Middle frontal gyrus (tissue), 1 donor: ENCODE data around the gene KRT6C.
"Not testable (repeated sequence)": the region's sequence is repeated elsewhere in the genome, so short reads cannot be mapped to it uniquely, and the experiment has no call there.

Experiments
- DNase-seq: peaks from one replicate; pipeline ENCODE4 v3.0.0-alpha.2; 2015; ENCODE audit warnings: low spot score; ENCODE audit errors: extremely low spot score

The KRT6C gene

GRCh38 chr12:52473768-52474167 is at the start of gene KRT6C:
Gene KRT6C (minus strand): TSS chr12:52473805. CDS start chr12:52473737, 68 bp downstream.
- no peak for DNase-seq

DNA sequence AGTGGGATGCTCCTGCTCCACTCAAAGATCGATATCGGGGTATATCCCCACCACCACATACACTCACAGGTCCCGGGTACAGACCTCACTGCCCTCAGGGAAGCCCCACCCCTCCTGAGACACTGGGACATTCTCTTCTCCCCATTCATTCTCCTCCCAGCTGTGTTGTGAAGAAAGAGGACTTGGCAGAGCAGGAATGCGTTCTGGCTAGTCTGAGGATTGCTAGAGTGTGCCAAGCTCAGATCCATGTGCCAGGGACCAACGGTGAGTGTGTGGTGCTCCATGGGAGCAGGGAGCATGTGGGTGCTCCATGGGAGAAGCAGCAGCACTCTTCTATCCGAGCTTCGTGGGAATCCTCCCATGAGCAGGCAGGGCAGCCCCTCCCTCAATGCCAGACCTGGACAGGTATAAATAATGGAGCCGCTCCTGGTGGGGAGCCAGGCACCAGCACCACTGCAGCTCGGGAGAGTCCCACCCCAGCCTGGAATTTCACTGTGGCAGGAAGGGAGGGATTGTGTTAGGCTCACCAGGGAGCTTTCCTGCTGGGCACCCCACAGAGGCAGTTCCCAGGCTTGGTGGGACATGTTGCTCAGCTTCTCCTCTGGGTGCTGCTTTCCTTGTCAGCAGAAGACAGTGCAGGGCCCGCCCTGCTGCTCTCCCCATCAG is 48.9 kb upstream of the KRT6C start:
- no peak for DNase-seq

DNA sequence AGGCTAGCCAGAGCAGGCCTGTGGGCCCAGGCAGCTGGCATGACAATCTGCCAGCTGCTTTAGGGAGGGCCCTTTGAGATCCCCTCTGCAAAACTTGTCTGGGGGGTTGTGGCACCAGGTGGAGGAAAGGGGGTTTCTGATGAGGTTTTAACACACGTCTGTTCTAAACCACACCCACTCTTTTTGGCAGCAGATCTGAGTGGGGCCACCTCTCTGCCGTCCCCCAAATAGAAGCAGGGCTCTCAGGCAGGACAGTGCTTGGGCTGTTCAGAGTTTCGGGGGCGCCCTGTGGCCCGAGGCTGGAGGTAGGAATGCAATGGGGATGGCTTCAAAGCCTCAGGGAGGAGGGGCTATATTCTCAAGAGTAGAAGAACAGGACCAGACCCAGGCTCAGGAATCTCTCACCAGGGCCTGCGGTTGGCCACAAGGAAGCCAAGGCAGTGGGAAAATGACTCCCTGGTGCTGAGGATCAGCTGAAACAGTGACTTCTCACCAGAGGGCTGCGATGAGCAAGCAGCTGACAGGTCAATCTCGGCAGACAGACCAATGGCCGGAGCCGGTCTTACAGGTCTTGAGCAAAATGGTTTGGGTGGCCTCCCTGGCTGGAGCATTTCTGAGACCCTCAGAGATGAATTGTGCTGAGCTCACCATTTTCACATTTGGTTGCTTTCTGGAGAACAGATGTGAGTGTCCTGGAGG is 48.1 kb upstream of the KRT6C start:
- DNase-seq, result no peak

GRCh38 chr12:52521175-52521567 is 47.6 kb upstream of the KRT6C start:
- no peak for DNase-seq

GRCh38 chr12:52519826-52520662 is 46.4 kb upstream of the KRT6C start, which contains the start of gene KRT5:
Gene KRT5 (minus strand): TSS chr12:52520394. CDS start chr12:52520296, 98 bp downstream.
- DNase-seq, result no peak

DNA sequence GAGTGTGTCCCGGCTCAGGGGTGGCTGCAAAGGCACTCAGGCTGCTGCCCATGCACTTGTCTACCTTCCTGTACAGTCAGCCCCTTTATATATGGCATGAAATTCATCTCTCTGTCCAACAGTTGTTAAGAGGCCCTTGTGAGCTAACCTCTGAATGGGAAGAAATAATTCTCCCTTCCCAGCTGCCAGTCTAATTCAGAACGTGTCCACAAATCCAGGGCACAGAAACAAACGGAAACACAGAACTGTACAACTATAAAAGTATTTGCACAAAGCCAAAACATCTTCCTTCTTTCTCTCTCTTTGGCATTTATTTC is 45.7 kb upstream of the KRT6C start:
- no peak for DNase-seq

DNA sequence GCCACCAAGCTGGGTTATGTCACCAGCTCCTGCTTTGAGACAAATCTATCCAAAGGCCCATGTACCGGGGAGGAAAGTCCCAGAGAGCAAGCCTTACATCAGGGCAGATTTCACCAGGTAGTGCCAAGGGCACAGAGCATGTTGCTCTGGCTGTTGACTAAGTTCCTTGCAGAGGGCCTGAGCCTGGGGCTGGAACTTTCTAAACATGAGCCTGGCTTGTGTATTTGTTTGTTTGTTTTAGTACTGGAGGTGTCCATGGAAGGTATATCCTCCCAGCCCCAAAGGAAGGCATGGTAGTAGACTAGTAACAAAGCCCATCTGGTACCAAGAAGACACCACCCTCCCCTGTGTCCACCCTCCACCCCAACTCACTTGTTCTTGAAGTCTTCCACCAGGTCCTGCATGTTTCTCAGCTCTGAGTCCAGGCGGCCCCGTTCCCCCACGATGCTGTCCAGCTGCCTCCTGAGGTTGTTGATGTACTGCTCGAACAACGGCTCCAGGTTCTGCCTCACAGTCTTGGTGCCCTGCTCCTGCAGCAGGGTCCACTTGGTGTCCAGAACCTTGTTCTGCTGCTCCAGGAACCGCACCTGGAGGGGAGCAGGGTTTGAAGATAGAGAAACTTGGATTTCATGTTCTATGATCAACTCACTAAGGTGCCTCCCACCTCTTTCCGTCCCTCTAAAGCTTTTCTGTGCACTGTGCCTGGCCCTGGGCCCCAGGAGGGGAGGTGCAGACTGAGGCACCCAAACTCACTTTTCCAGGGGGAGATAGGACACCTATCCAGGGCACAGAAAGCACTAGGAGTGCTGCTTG is 45.2 kb upstream of the KRT6C start:
- DNase-seq, result no peak

DNA sequence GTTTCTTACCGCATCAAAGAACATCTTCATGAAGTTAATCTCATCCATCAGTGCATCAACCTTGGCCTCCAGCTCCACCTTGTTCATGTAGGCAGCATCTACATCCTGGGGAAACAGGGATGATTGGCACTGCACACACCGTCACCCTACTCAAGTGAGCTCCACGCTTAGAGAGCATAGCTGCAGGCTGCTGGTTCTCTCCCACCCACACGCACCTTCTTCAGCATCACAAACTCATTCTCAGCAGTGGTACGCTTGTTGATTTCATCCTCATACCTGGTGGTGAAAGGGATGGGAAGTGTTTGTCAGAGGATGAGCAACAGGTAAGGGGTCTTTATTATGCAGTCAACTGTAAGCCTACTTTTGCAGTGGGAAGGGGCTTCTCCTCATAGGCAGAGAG is 44.3 kb upstream of the KRT6C start:
- DNase-seq, result no peak

- no peak for DNase-seq
Measured at GRCh38 chr12:52517005-52517835, 43.6 kb upstream of the KRT6C start.

GRCh38 chr12:52515927-52516831 is 42.6 kb upstream of the KRT6C start:
- no peak for DNase-seq

GRCh38 chr12:52515319-52515646 is 41.7 kb upstream of the KRT6C start:
- DNase-seq, result no peak

- no peak for DNase-seq
Measured at GRCh38 chr12:52514471-52515318, 41.1 kb upstream of the KRT6C start.

GRCh38 chr12:52513736-52514135 is 40.1 kb upstream of the KRT6C start:
- DNase-seq, result no peak

GRCh38 chr12:52508211-52508610 is 34.6 kb upstream of the KRT6C start:
- DNase-seq, result no peak

DNA sequence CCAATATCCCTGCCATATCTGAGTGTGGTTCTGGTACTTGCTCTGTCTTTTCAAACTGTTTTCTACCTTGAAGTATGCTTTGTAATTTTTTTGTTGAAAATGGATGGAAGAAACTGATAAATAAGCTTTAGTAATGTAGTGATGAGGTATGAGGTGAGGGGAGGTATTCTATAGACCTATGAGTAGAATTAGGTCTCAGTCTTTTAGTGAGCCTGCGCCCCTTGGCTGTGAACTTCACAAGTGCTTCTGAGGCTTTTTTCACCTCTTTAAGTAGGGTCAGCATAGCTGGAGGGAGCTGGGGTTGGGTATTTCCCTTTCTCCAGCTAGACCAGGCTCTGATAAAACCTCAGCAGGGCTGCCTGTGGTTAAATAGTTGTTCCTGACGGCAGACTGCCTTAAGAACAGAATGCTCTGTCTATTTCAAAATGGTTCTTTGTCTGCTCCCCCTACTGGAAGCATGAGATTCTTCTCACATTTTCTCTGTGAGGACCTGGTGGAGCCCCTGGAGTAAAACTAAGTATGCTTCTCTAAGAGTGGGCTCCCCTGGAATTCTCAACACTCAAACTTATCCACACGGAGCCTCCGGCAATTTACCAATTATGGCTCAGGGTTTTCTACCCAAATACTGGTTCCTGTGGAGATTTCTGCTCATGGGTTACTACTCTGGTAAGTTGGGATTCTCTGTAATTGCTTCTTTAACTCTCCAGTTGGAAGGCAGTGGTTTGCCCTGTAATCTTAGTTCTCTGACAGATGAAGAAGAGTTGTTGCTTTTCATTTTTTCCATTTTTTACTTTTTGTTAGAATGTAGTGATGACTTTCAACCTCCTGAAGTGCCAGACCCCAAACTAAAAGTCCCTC is 33.5 kb upstream of the KRT6C start:
- DNase-seq, result no peak

DNA sequence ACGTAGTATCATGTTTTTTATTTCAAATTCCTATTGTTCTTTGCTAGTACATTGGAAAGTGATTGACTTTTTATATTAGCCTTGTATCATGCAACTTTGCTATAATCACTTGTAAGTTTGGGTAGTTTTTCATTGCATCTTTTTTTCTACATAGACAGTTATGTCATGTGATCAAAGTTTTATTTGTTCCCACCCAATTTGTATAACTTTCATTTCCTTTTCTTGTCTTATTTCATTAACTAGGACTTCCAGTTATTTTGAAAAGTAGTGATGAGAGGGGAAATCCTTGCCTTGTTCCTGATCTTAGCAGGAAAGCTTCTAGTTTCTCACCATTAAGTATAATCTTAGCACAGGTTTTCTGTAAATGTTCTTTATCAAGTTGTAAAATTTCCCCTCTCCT is 29.3 kb upstream of the KRT6C start:
- no peak for DNase-seq

- DNase-seq, result no peak
Measured at GRCh38 chr12:52501490-52501889, 27.9 kb upstream of the KRT6C start.

DNA sequence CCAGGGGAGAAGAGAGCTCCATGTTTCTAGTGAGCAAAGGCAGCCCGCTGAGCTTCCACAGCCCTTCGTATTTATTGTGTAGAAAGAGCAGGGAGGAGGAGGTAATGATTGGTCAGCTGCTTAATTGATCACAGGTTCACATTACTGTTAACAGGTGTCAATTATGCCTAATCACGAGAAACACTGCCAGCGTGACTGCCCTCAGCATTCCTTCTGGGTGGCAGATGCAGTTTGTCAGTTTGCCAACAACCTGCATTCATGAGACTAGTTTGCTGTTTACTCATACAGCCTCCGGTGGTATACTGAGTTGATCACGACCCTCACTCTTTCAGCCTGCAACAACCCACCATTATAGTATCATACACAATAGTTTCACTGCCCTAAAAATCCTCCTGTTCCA is 27.0 kb upstream of the KRT6C start:
- not testable (repeated sequence) for DNase-seq
